Suprapubic skin (tissue), 4 donors: ENCODE data around the gene VAMP4.

ENCODE experiments used
- CTCF ChIP-seq, 2 donors: fragments of 200-600 bp in 1 of 2; fragments of 450-650 bp in 1 of 2; sonication (generic) in 1 of 2; IDR thresholded peaks; one replicate each; pipeline ENCODE4 v1.5.1; 2016 to 2019; ENCODE audit warnings: antibody characterized with exemption in 2 of 2, mild to moderate bottlenecking in 1 of 2, moderate library complexity in 1 of 2
- EP300 ChIP-seq: sonication (generic); formaldehyde crosslinking; IDR thresholded peaks from one replicate; pipeline ENCODE4 v1.6.1; 2017; ENCODE audit warnings: antibody characterized with exemption
- POLR2A ChIP-seq, 2 donors: fragments of 450-650 bp; IDR thresholded peaks; one replicate each; pipeline ENCODE4 v1.6.1; 2017; ENCODE audit warnings: antibody characterized with exemption in 2 of 2, mild to moderate bottlenecking in 2 of 2, moderate library complexity in 2 of 2
- POLR2AphosphoS5 ChIP-seq, 3 donors: sonication (generic); formaldehyde crosslinking; IDR thresholded peaks; one replicate each; pipeline ENCODE4 v1.6.1; 2017; ENCODE audit warnings: antibody characterized with exemption in 3 of 3

GRCh38 chr1:171666114-171666769 lies 75.6 kb downstream of the VAMP4 start:
- no peak for TF ChIP-seq EP300
- no peak for TF ChIP-seq POLR2A (IDR thresholded peaks at IDR 0.05)
- no peak for TF ChIP-seq CTCF (IDR thresholded peaks at IDR 0.05)
- no peak for TF ChIP-seq POLR2AphosphoS5 (IDR thresholded peaks at IDR 0.05)
